ENCODE results near the gene GJD3.

DNA sequence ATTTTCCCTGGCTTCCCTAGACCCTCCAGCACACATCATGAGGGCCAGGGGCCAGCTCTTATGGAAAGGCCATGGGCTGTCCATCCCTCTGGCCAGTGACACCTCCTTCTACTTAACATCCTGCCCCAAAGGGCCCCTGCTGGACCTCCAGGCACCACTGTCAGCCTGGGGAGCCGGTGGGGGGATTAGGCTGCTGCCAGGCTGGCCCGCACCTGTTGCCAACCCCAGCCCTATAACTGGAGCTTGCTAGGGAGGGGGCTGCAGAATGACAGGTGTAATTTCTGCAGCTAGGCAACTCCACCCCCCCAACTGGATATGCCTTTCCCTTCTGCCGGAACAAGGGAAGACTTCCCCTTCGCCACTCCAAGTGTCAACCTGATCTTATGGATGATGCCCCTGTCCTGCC, 43.0 kb downstream of the GJD3 start:
- TF ChIP-seq POLR2A (IDR thresholded peaks at IDR 0.05; ENCODE audit: low read depth, low read length) (no peak), TAF1 (IDR thresholded peaks at IDR 0.05; ENCODE audit: borderline replicate concordance, low read depth, low read length) (no peak), POLR2AphosphoS5 (IDR thresholded peaks at IDR 0.05; ENCODE audit: low read depth, low read length) (no peak)
